A549 (cell line): ENCODE data around the gene LRRC38. TPM values are rescaled to one million over a fixed set of nuclear protein-coding genes. Genes with fewer than 3 reads are reported as not detected.

Source experiments
- ATAC-seq, 2 experiments: fragments of 200-7000 bp in 1 of 2; fragments of >200 bp in 1 of 2; cut with Nextera tagmentation in 1 of 2; cut with Tn5 transposase in 1 of 2; 3 replicates each; pipeline versions ENCODE4 v1.8.0 to v1.9.1; 2018 to 2020; ENCODE audit warnings: mild to moderate bottlenecking in 1 of 2, moderate library complexity in 1 of 2
- CTCF ChIA-PET: fragments of 300-600 bp; sonication (Branson Sonifier 250); formaldehyde crosslinking; extraction: SDS; loops from one replicate; lab custom pipeline; 2021; ENCODE audit warnings: antibody characterized with exemption, inconsistent platforms; lab: Yijun Ruan, JAX
- POLR2A ChIA-PET: fragments of 350-600 bp; formaldehyde crosslinking; extraction: SDS; loops from one replicate; lab custom pipeline; 2021; ENCODE audit warnings: antibody characterized with exemption, inconsistent platforms; lab: Yijun Ruan, JAX
- DNase-seq, 2 experiments: peaks; one replicate each; pipeline versions ENCODE4 v3.0.0 to v3.0.0-alpha.2; 2011 to 2016; ENCODE audit warnings: low read depth in 1 of 2, low spot score in 1 of 2
- FAIRE-seq: peaks from 2 replicates; lab custom pipeline; 2011; peaks lifted over from hg19 to GRCh38; lab: Jason Lieb, UNC
- H3K27ac ChIP-seq, 2 experiments: fragments of >200 bp; sonication (Bioruptor Twin); formaldehyde crosslinking; 3 replicates each; pipeline ENCODE4 v1.5.1; 2016 to 2017
- H3K4me1 ChIP-seq: fragments of >200 bp; sonication (Bioruptor Twin); formaldehyde crosslinking; 3 replicates; pipeline ENCODE4 v1.6.1; 2016
- H3K4me2 ChIP-seq: fragments of >200 bp; sonication (Bioruptor Twin); formaldehyde crosslinking; 3 replicates; pipeline ENCODE4 v1.6.1; 2016
- H3K4me3 ChIP-seq: fragments of >200 bp; sonication (Bioruptor Twin); formaldehyde crosslinking; 3 replicates; pipeline ENCODE4 v1.5.1; 2016
- H3K9me3 ChIP-seq: fragments of >200 bp; sonication (Bioruptor Twin); formaldehyde crosslinking; 3 replicates; pipeline ENCODE4 v1.6.1; 2016
- ATOH8 ChIP-seq: fragments of 250-450 bp; sonication (Bioruptor Pico); IDR thresholded peaks from 2 replicates; pipeline ENCODE4 v1.5.0; 2020; ENCODE audit warnings: low read depth, mild to moderate bottlenecking, moderate library complexity
- BHLHE40 ChIP-seq: IDR thresholded peaks from 2 replicates; pipeline ENCODE4 v1.6.1; 2012; ENCODE audit warnings: low read depth, low read length, inconsistent platforms
- CBX2 ChIP-seq: fragments of 200-600 bp; sonication (generic); IDR thresholded peaks from 2 replicates; pipeline ENCODE4 v1.6.1; 2016; ENCODE audit warnings: low read depth, mild to moderate bottlenecking, borderline replicate concordance
- CBX8 ChIP-seq: fragments of 200-600 bp; sonication (generic); IDR thresholded peaks from 2 replicates; pipeline ENCODE4 v1.6.1; 2016
- E2F6 ChIP-seq: IDR thresholded peaks from 2 replicates; pipeline ENCODE4 v1.6.1; 2012; ENCODE audit warnings: low read depth, borderline replicate concordance
- ELK1 ChIP-seq: fragments of 150-350 bp; IDR thresholded peaks from 2 replicates; pipeline ENCODE4 v1.6.1; 2014; ENCODE audit warnings: low read depth, mild to moderate bottlenecking, low read length
- EP300 ChIP-seq, 2 experiments: fragments of >200 bp; sonication (Bioruptor Twin); formaldehyde crosslinking; IDR thresholded peaks; 2 replicates in 1 of 2; 3 replicates in 1 of 2; pipeline ENCODE4 v1.6.1; 2016 to 2017
- FOSB ChIP-seq: fragments of 250-450 bp; sonication (Bioruptor Pico); IDR thresholded peaks from 2 replicates; pipeline ENCODE4 v1.5.0; 2020; ENCODE audit warnings: mild to moderate bottlenecking, moderate library complexity
- FOXS1 ChIP-seq: fragments of 250-450 bp; sonication (Bioruptor Pico); IDR thresholded peaks from 2 replicates; pipeline ENCODE4 v1.5.0; 2020; ENCODE audit warnings: mild to moderate bottlenecking, moderate library complexity
- GATA3 ChIP-seq: IDR thresholded peaks from 2 replicates; pipeline ENCODE4 v1.6.1; 2012; ENCODE audit warnings: borderline replicate concordance
- HDAC2 ChIP-seq: fragments of 200-600 bp; sonication (generic); IDR thresholded peaks from 2 replicates; pipeline ENCODE4 v1.6.1; 2016
- HOXB5 ChIP-seq: fragments of 250-450 bp; sonication (Bioruptor Pico); IDR thresholded peaks from 2 replicates; pipeline ENCODE4 v1.5.0; 2020; ENCODE audit warnings: mild to moderate bottlenecking, moderate library complexity
- JUN ChIP-seq, 2 experiments: fragments of >200 bp; sonication (Bioruptor Twin); formaldehyde crosslinking; IDR thresholded peaks; 2 replicates in 1 of 2; 3 replicates in 1 of 2; pipeline ENCODE4 v1.6.1; 2016 to 2017
- KDM5A ChIP-seq: fragments of 200-600 bp; sonication (generic); IDR thresholded peaks from 2 replicates; pipeline ENCODE4 v1.6.1; 2016; ENCODE audit warnings: antibody characterized with exemption, mild to moderate bottlenecking
- MYC ChIP-seq: IDR thresholded peaks from 2 replicates; pipeline ENCODE4 v1.6.1; 2012; ENCODE audit warnings: mild to moderate bottlenecking, inconsistent platforms, low read length, improper control_type of control experiment, borderline replicate concordance
- NPAS2 ChIP-seq: fragments of 250-450 bp; sonication (Bioruptor Pico); IDR thresholded peaks from 2 replicates; pipeline ENCODE4 v1.8.0; 2022; ENCODE audit warnings: mild to moderate bottlenecking, moderate library complexity, borderline replicate concordance
- POLR2AphosphoS2 ChIP-seq: conservative IDR thresholded peaks from 2 replicates; pipeline ENCODE4 v1.6.1; 2012; ENCODE audit warnings: low read length, improper control_type of control experiment, inconsistent platforms
- RARB ChIP-seq: fragments of 250-450 bp; sonication (Bioruptor Pico); IDR thresholded peaks from 2 replicates; pipeline ENCODE4 v1.8.0; 2021; ENCODE audit warnings: mild to moderate bottlenecking, moderate library complexity
- RCOR1 ChIP-seq: fragments of 150-350 bp; IDR thresholded peaks from 2 replicates; pipeline ENCODE4 v1.6.1; 2014; ENCODE audit warnings: antibody characterized with exemption, low read length, low read depth
- RNF2 ChIP-seq: fragments of 200-600 bp; sonication (generic); IDR thresholded peaks from 2 replicates; pipeline ENCODE4 v1.6.1; 2016; ENCODE audit warnings: low read depth, mild to moderate bottlenecking, antibody characterized with exemption, moderate library complexity, borderline replicate concordance
- SMC3 ChIP-seq: fragments of >200 bp; sonication (Bioruptor Twin); formaldehyde crosslinking; IDR thresholded peaks from 3 replicates; pipeline ENCODE4 v1.6.1; 2018; ENCODE audit warnings: inconsistent platforms
- TP53 ChIP-seq: fragments of 250-450 bp; sonication (Bioruptor Pico); IDR thresholded peaks from 2 replicates; pipeline ENCODE4 v1.5.0; 2021; ENCODE audit warnings: mild to moderate bottlenecking, moderate library complexity
- WGBS: methylation state at CpG from one replicate; pipeline ENCODE4 v1.1.6; 2017; ENCODE audit errors: missing lambda C conversion rate; 5-methylcytosine and 5-hydroxymethylcytosine counted together
- polyA plus RNA-seq, 4 experiments: library from polyadenylated mRNA; depleted of rRNA in 3 of 4; stranded (reverse); fragments of >200 nt; fragmentation: RNase III in 1 of 4; extraction: RNeasy Plus Mini Kit Qiagen cat#74134 plus additional on column Dnase treatment in 1 of 4; gene quantifications; 2 replicates in 3 of 4; 3 replicates in 1 of 4; pipeline ENCODE4 v1.2.3, GENCODE V29; 2011 to 2017
- TF ChIP-seq, protein P1 (sequence below): fragments of 450-650 bp; IDR thresholded peaks from 2 replicates; pipeline ENCODE4 v1.6.1; 2014; ENCODE audit warnings: antibody characterized with exemption

LRRC38 gene
- polyA plus RNA-seq, 2 of the 4 experiments (the other 2 are of a cell fraction): not detected

DNA sequence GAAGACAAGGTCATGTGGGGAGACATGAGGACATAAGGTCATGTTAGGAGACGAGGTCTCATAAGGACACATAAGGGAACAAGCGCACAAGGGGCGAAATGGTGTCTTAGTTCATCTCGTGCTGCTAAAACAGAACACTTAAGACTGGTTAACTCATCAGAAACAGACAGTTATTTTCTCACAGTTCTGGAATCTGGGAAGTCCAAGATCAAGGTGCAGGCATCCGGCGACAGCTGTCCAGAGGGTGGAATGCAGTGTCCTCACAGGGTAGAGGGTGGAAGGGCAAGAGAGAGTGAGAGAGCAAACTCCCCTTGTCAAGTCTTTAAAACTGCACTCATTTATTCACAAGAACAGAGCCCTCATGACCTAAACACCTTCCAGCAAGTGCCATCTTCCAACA, 35.2 kb upstream of the LRRC38 start:
- H3K9me3 ChIP-seq: no peaks in the 10 kb centered on the region
- FAIRE-seq (no peak), DNase-seq (no peak), ATAC-seq (no peak)
- ChIA-PET CTCF (no interaction called here), POLR2A (no interaction called here)
- WGBS: 36% methylated on average over 6 of the region's 6 CpGs
- H3K27ac ChIP-seq: no peak overlapping the region
- H3K4me3 ChIP-seq: no peak overlapping the region
- H3K4me1 ChIP-seq: no peaks in the 10 kb centered on the region
- TF ChIP-seq EP300 (IDR thresholded peaks at IDR 0.05) (no peak), HDAC2 (no peak)
- H3K4me2 ChIP-seq: no peak overlapping the region

GRCh38 chr1:13548281-13548680, 34.5 kb upstream of the LRRC38 start:
- DNase-seq: no peak
- ChIA-PET POLR2A (no interaction called here), CTCF (no interaction called here)
- TF ChIP-seq NPAS2 (CRISPR knock-in tag) (no peak), MYC (no peak), POLR2AphosphoS2 (no peak), RARB (CRISPR knock-in tag) (no peak), FOXS1 (CRISPR knock-in tag) (no peak), FOSB (no peak), E2F6 (no peak), SMC3 (no peak), RCOR1 (no peak), RNF2 (no peak)
- TF ChIP-seq, protein P1, sequence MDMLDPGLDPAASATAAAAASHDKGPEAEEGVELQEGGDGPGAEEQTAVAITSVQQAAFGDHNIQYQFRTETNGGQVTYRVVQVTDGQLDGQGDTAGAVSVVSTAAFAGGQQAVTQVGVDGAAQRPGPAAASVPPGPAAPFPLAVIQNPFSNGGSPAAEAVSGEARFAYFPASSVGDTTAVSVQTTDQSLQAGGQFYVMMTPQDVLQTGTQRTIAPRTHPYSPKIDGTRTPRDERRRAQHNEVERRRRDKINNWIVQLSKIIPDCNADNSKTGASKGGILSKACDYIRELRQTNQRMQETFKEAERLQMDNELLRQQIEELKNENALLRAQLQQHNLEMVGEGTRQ: no peak
- no peak for FAIRE-seq
- no peaks in the 10 kb centered on the region for H3K9me3 ChIP-seq
- WGBS: 53% methylated on average over 6 of the region's 6 CpGs
- H3K27ac ChIP-seq: no peak overlapping the region
- H3K4me1 ChIP-seq: no peaks in the 10 kb centered on the region
- no peak overlapping the region for H3K4me3 ChIP-seq
- ATAC-seq: no peak
- H3K4me2 ChIP-seq: no peak overlapping the region

- WGBS: no CpG with 5 or more reads among the region's 3 CpGs
- TF ChIP-seq TP53 (CRISPR knock-in tag): no peak
- no peak for TF ChIP-seq CBX8
- no peak for TF ChIP-seq ATOH8
- no peak for TF ChIP-seq JUN (IDR thresholded peaks at IDR 0.05)
- TF ChIP-seq ELK1: no peak
- no peak for TF ChIP-seq KDM5A
- no peak for TF ChIP-seq CBX2
- TF ChIP-seq FOSB: no peak
- no peak for TF ChIP-seq HOXB5 (CRISPR knock-in tag)
- no peak for TF ChIP-seq GATA3
- TF ChIP-seq BHLHE40: no peak
- no peak overlapping the region for H3K4me2 ChIP-seq
- ChIA-PET CTCF (no interaction called here), POLR2A (no interaction called here)
- no peak overlapping the region for H3K4me3 ChIP-seq
- H3K4me1 ChIP-seq: no peaks in the 10 kb centered on the region
- FAIRE-seq: no peak
- ATAC-seq: no peak
- no peak overlapping the region for H3K27ac ChIP-seq
- no peaks in the 10 kb centered on the region for H3K9me3 ChIP-seq
- no peak for DNase-seq
Measured at GRCh38 chr1:13546791-13547190, 33.0 kb upstream of the LRRC38 start.
